ENCODE measurements around the gene WDR5B.
"Not testable (repeated sequence)": the region's sequence is repeated elsewhere in the genome, so short reads cannot be mapped to it uniquely, and the experiment has no call there.

The WDR5B gene

DNA sequence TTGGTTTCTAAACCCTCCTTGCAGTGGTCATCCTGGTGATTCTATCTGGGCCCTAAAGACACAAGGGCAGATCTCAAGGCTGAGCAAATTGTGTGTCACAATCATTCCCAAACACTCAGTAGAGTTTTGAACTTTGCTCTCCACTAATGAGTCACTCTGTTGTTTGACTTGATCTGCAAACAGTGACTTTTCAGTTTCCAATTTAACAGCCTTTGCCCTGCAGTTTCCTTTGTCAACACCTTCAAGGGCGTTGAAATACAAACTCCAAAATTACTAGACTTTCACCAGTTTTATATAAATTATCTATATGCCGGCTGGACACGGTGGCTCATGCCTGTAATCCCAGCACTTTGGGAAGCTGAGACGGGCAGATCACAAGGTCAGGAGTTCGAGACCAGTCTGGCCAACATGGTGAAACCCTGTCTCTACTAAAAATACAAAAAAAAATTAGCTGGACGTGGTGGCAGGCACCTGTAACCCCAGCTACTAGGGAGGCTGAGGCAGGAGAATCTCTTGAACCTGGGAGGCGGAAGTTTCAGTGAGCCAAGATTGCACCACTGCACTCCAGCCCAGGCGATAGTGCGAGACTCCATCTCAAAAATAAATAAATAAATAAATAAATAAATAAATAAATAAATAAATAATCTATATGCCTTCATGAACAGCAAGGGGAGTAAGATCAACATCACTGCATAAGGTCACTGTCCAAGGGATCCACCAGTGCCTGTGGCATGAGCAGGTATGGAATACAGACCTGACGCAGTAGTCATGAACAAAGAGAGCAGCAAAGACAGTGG is 50.1 kb downstream of the WDR5B start:
- not testable (repeated sequence) for DNase-seq (ENCODE audit: low read depth)

GRCh38 chr3:122365073-122365472 is 50.8 kb downstream of the WDR5B start:
- no peak for DNase-seq (ENCODE audit: low read depth)

DNA sequence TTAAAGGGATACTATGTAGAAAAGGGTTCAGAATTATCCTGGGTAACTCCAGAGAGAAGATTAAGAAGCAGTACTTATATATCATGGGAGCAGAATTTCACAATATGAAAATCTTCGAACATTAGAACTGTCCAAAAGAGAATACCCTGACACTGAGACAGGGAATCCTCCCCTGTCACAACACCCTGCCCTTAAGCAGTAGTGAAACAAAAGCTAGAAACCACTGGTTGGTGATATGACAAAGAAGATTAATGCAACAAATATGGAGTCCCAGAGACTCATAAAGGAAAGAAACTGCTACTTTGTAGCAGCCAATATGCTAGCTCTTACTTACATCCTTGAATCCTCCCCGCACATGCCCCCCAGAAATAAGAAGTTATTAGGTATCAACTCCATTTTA is 51.4 kb downstream of the WDR5B start:
- DNase-seq (ENCODE audit: low read depth), result no peak

Measured in stimulated activated CD8-positive, alpha-beta memory T cell treated with anti-CD3 and anti-CD28 coated beads, Interleukin-4, amount 100 ng/mL, for 24 hours (primary cell).